ENCODE data around the gene FIBP. TPM values are rescaled to one million over a fixed set of nuclear protein-coding genes. Genes with fewer than 3 reads are reported as not detected.
A peak's percentile ranks its signal among the peaks of the same experiment; 100 is the strongest.

FIBP gene
- total and polyA plus RNA-seq, 7 experiments from 2014 or later: 25.9 to 78.3 (median 50.0) TPM

DNA sequence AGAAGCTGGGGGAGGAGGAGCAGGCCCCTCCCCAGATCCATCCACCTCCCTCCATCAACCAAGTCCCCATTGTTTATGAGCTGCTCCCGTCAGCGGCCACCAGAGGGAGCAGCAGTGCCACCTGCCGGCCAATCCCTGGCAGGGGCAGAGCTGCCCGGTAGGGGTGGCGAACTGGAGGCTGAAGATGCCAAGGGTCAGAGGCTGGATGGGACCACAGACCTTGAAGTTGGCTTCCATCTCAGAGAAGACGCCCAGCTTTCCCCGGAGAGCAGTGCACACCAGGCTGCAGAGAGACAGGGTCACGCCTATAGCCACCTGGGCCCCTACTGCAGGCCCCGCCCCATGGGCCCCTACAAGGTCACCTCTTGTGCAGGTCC, 3.6 kb downstream of the FIBP start:
- peak overlapping the region in 3 of 10 donors; percentile 29 to 63 (median 58) for H3K4me3 Mint-ChIP-seq
- peak; percentile 68 to 87 (median 80) for DNase-seq
- Histone ChIP-seq H3K9me3 (ENCODE audit: control insufficient read depth in 2 of 3, low read length in 3 of 3) (no peaks in the 10 kb centered on the region), H3K27me3 (ENCODE audit: control insufficient read depth in 2 of 2, insufficient read depth in 2 of 2, low read length in 2 of 2) (no peaks in the 10 kb centered on the region), H3K36me3 (ENCODE audit: control insufficient read depth in 2 of 3, insufficient read depth in 3 of 3, low read length in 3 of 3) (peaks cover 0 to 27% (median 0%) of the 10 kb centered on the region in 3 experiments), H3K27ac (ENCODE audit: low read depth, low read length) (peak overlapping the region; percentile 9), H3K4me3 (ENCODE audit: low read length) (no peak overlapping the region), H3K4me1 (ENCODE audit: control insufficient read depth in 2 of 2, insufficient read depth in 2 of 2, low read length in 2 of 2) (peaks cover 33 to 35% of the 10 kb centered on the region in 2 donors)
- POLR2A ChIA-PET: interaction anchor here (0.6 to 12.3 kb wide), 14 partner anchors 11 to 231 kb away, joined by 3 to 316 read pairs (median 4); partner anchors contain the start of genes BANF1, C11orf68, CFL1 and EIF1AD
- H3K9me3 Mint-ChIP-seq: peaks cover 0 to 3% (median 0%) of the 10 kb centered on the region in 11 donors
- CTCF ChIA-PET: interaction anchor here (0.6 to 9.0 kb wide), 32 partner anchors 10 to 272 kb away, joined by 3 to 159 read pairs (median 4); partner anchors contain the start of genes AP5B1, CFL1, KAT5 and MUS81
- ATAC-seq: peak; percentile 74
- peaks cover 0 to 11% (median 3%) of the 10 kb centered on the region in 5 donors for H3K36me3 Mint-ChIP-seq
- peak overlapping the region in 8 of 9 donors; percentile 70 to 93 (median 80) for H3K27ac Mint-ChIP-seq
- intact Hi-C loops (cut with micrococcal nuclease): loop anchor here (1.0 kb wide), 6 partner anchors 11 to 173 kb away; partner anchors contain the start of gene MUS81 (in 2 of the 2)
- peaks cover 29 to 65% (median 41%) of the 10 kb centered on the region in 7 donors for H3K4me1 Mint-ChIP-seq
- H3K27me3 Mint-ChIP-seq: no peaks in the 10 kb centered on the region

DNA sequence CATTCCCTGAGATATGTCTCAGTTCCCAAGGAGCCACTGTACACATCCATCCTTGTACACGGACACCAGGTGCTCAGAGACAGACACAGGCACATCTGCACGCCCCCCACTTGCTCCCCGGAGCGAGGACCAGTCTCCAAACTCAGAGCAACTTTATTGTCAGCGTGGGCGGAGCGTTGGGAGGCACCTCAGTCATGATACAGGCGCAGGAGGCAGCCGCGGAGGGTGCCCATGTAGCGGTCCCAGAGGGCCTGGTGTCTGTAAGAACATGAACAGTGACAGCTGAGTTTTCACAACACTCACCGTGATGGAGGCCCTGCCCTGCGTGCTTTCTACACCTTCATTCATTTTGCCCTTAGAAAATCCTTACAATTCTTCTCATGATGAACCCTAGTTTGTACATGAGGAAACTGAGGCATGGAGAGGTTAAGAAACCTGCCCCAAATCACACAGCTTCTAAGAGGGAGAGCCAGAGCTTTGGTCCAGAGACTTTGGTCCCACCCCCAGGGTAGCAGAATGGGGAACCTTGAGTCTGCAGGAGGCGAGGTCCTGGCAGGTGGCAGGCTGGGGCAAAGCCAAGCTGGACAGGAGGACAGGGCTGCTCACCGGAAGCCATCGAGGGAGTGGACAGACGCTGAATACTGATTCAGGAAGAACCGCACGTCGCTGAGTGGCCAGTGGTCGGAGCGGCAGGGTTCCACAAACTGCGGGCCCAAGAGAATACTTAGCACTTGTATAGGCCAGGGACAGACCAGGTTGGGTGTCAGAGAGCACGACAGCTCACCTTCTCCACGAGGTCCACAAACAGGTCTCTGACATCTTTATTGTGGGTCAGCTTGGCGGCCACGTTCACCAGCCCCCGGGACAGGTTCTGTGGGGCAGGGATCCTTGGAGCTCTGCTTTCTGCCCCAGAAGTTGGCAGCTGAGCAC, 4.2 kb downstream of the FIBP start:
- H3K36me3 Mint-ChIP-seq: peaks cover 0 to 11% (median 3%) of the 10 kb centered on the region in 5 donors
- H3K4me3 Mint-ChIP-seq: peak overlapping the region in 1 of 10 donors; percentile 29
- H3K4me1 Mint-ChIP-seq: peaks cover 26 to 65% (median 40%) of the 10 kb centered on the region in 7 donors

DNA sequence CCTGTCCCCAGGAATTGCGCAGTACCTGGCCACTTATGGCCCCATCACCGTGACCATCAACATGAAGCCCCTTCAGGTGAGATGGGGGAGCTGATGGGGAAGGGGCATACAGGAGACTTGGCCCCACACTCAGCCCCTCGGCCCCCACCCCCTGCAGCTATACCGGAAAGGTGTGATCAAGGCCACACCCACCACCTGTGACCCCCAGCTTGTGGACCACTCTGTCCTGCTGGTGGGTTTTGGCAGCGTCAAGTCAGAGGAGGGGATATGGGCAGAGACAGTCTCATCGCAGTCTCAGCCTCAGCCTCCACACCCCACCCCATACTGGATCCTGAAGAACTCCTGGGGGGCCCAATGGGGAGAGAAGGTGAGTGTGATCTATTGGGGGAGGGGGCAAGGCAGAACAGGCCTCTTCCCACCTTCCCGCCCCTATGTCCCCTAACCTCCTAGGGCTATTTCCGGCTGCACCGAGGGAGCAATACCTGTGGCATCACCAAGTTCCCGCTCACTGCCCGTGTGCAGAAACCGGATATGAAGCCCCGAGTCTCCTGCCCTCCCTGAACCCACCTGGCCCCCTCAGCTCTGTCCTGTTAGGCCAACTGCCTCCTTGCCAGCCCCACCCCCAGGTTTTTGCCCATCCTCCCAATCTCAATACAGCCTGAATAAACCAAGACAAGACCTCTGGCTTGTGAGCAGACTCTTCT, 5.1 kb downstream of the FIBP start:
- intact Hi-C loops (cut with micrococcal nuclease): no loop called here
- CTCF ChIA-PET: interaction anchor here (0.8 to 9.0 kb wide), 13 partner anchors 12 to 270 kb away, joined by 3 to 159 read pairs (median 7); partner anchors contain the start of genes AP5B1, CFL1, MUS81 and SNX32
- peak in 1 of 9 donors; percentile 7 for DNase-seq
- peaks cover 0 to 1% (median 0%) of the 10 kb centered on the region in 11 donors for H3K9me3 Mint-ChIP-seq
- peaks cover 0 to 10% (median 3%) of the 10 kb centered on the region in 5 donors for H3K36me3 Mint-ChIP-seq
- no peak overlapping the region for H3K4me3 Mint-ChIP-seq
- no peak overlapping the region for H3K27ac ChIP-seq (ENCODE audit: low read depth, low read length)
- H3K36me3 ChIP-seq (ENCODE audit: control insufficient read depth in 2 of 3, insufficient read depth in 3 of 3, low read length in 3 of 3): peaks cover 0 to 27% (median 0%) of the 10 kb centered on the region in 3 experiments
- H3K27ac Mint-ChIP-seq: peak overlapping the region in 3 of 9 donors; percentile 14 to 93 (median 68)
- no peaks in the 10 kb centered on the region for H3K27me3 ChIP-seq (ENCODE audit: control insufficient read depth in 2 of 2, insufficient read depth in 2 of 2, low read length in 2 of 2)
- peaks cover 38 to 40% of the 10 kb centered on the region in 2 donors for H3K4me1 ChIP-seq (ENCODE audit: control insufficient read depth in 2 of 2, insufficient read depth in 2 of 2, low read length in 2 of 2)
- POLR2A ChIA-PET: interaction anchor here (12.3 kb wide), 1 partner anchor 20 kb away, joined by 316 read pairs; the partner anchor contains the start of genes CFL1 and MUS81
- peaks cover 20 to 64% (median 38%) of the 10 kb centered on the region in 7 donors for H3K4me1 Mint-ChIP-seq
- no peaks in the 10 kb centered on the region for H3K9me3 ChIP-seq (ENCODE audit: control insufficient read depth in 2 of 3, low read length in 3 of 3)
- no peaks in the 10 kb centered on the region for H3K27me3 Mint-ChIP-seq
- no peak for ATAC-seq
- no peak overlapping the region for H3K4me3 ChIP-seq (ENCODE audit: low read length)

More for the DNA sequence above, 4.2 kb downstream of the FIBP start:
- Histone ChIP-seq H3K4me1 (ENCODE audit: control insufficient read depth in 2 of 2, insufficient read depth in 2 of 2, low read length in 2 of 2) (peaks cover 35 to 36% of the 10 kb centered on the region in 2 donors), H3K9me3 (ENCODE audit: control insufficient read depth in 2 of 3, low read length in 3 of 3) (no peaks in the 10 kb centered on the region), H3K27ac (ENCODE audit: low read depth, low read length) (peak overlapping the region; percentile 14), H3K36me3 (ENCODE audit: control insufficient read depth in 2 of 3, insufficient read depth in 3 of 3, low read length in 3 of 3) (peaks cover 0 to 27% (median 0%) of the 10 kb centered on the region in 3 experiments), H3K4me3 (ENCODE audit: low read length) (no peak overlapping the region), H3K27me3 (ENCODE audit: control insufficient read depth in 2 of 2, insufficient read depth in 2 of 2, low read length in 2 of 2) (no peaks in the 10 kb centered on the region)
- peak in 1 of 9 donors; percentile 11 for DNase-seq
- H3K27ac Mint-ChIP-seq: peak overlapping the region in 8 of 9 donors; percentile 70 to 93 (median 80)
- H3K9me3 Mint-ChIP-seq: peaks cover 0 to 3% (median 0%) of the 10 kb centered on the region in 11 donors
- intact Hi-C loops (cut with micrococcal nuclease): loop anchor here (1.0 kb wide), 6 partner anchors 11 to 173 kb away; partner anchors contain the start of gene MUS81 (in 2 of the 2)
- CTCF ChIA-PET: interaction anchor here (0.6 to 9.0 kb wide), 30 partner anchors 10 to 271 kb away, joined by 3 to 159 read pairs (median 5); partner anchors contain the start of genes AP5B1, CFL1, KAT5 and MUS81
- POLR2A ChIA-PET: interaction anchor here (0.8 to 12.3 kb wide), 10 partner anchors 10 to 231 kb away, joined by 3 to 316 read pairs (median 6); partner anchors contain the start of genes C11orf68, CFL1, KAT5 and MUS81
- no peak for ATAC-seq
- H3K27me3 Mint-ChIP-seq: no peaks in the 10 kb centered on the region

DNA sequence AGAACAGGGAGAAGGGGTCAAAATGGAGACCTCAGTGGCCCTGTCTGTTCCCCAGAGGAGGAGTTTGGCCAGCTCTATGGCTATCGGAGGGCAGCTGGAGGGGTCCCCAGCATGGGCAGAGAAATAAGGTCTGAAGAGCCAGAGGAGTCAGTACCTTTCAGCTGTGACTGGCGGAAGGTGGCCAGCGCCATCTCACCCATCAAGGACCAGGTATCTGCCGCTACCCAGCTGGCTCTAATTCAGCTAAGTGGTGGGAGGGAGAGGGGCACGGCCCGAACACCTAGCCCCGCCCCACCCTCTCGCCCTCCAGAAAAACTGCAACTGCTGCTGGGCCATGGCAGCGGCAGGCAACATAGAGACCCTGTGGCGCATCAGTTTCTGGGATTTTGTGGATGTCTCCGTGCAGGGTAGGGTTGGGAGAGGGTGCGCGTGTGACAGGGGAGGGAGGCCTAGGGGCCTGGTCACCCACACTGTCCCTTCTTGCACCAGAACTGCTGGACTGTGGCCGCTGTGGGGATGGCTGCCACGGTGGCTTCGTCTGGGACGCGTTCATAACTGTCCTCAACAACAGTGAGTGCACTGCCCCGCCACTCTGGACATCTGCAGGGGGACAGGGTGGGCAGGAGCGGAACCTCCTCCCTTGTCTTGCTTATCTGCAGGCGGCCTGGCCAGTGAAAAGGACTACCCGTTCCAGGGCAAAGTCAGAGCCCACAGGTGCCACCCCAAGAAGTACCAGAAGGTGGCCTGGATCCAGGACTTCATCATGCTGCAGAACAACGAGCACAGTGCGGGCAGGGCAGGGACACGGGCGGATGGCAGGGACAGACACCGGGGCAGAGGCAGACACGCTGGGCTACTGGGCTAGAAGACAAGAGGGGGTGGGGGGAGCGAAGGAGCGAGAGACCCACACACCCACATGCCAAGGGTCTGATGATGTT, 5.9 kb downstream of the FIBP start:
- Histone ChIP-seq H3K4me1 (ENCODE audit: control insufficient read depth in 2 of 2, insufficient read depth in 2 of 2, low read length in 2 of 2) (peaks cover 31 to 34% of the 10 kb centered on the region in 2 donors), H3K27ac (ENCODE audit: low read depth, low read length) (no peak overlapping the region), H3K9me3 (ENCODE audit: control insufficient read depth in 2 of 3, low read length in 3 of 3) (no peaks in the 10 kb centered on the region), H3K27me3 (ENCODE audit: control insufficient read depth in 2 of 2, insufficient read depth in 2 of 2, low read length in 2 of 2) (no peaks in the 10 kb centered on the region), H3K36me3 (ENCODE audit: control insufficient read depth in 2 of 3, insufficient read depth in 3 of 3, low read length in 3 of 3) (peaks cover 0 to 27% (median 0%) of the 10 kb centered on the region in 3 experiments), H3K4me3 (ENCODE audit: low read length) (no peak overlapping the region)
- H3K9me3 Mint-ChIP-seq: peaks cover 0 to 1% (median 0%) of the 10 kb centered on the region in 11 donors
- H3K36me3 Mint-ChIP-seq: peaks cover 0 to 9% (median 3%) of the 10 kb centered on the region in 5 donors
- peaks cover 20 to 64% (median 36%) of the 10 kb centered on the region in 7 donors for H3K4me1 Mint-ChIP-seq
- H3K27me3 Mint-ChIP-seq: no peaks in the 10 kb centered on the region
- CTCF ChIA-PET: interaction anchor here (0.5 to 3.6 kb wide), 8 partner anchors 8 to 179 kb away, joined by 3 to 38 read pairs (median 4); partner anchors contain the start of genes CCDC85B, MUS81 and SNX32
- DNase-seq (peak in 1 of 9 donors; percentile 7), ATAC-seq (no peak)
- intact Hi-C loops (cut with micrococcal nuclease): no loop called here
- H3K4me3 Mint-ChIP-seq: peak overlapping the region in 1 of 10 donors; percentile 66
- POLR2A ChIA-PET: interaction anchor here (0.8 to 5.4 kb wide), 4 partner anchors 8 to 79 kb away, joined by 3 to 73 read pairs (median 27); partner anchors contain the start of genes CCDC85B, CFL1, FIBP and MUS81
- peak overlapping the region in 6 of 9 donors; percentile 14 to 72 (median 46) for H3K27ac Mint-ChIP-seq

DNA sequence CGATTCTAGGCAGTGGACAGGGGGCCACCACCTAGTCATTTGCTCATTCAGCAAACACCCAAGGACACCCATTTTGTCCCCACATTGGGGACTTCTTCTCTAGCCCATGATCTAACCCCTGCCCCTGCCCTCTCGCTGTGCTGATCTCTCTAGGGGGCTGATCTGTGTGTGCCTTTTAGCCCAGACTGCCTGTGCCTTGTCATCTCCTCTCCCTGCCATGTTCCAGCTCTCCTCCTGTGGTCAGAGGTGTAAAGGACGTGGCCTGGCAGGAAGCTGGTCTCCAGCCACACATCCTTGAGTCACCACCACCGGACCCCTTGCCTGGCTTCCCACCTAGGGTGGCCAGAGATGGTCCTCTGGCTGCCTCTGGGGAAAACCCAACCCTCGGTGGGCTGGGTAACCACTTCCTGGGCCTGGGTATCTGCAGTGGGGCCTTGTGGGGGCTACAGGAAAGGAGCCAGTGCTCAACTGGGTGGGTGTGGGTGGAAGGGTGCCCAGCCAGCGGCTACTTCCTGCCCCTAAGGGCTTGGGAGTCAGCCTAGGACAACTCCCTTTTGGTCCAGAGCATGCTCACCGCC, 7.3 kb downstream of the FIBP start:
- Histone ChIP-seq H3K27me3 (ENCODE audit: control insufficient read depth in 2 of 2, insufficient read depth in 2 of 2, low read length in 2 of 2) (no peaks in the 10 kb centered on the region), H3K9me3 (ENCODE audit: control insufficient read depth in 2 of 3, low read length in 3 of 3) (no peaks in the 10 kb centered on the region), H3K4me3 (ENCODE audit: low read length) (no peak overlapping the region), H3K4me1 (ENCODE audit: control insufficient read depth in 2 of 2, insufficient read depth in 2 of 2, low read length in 2 of 2) (peaks cover 31 to 34% of the 10 kb centered on the region in 2 donors), H3K36me3 (ENCODE audit: control insufficient read depth in 2 of 3, insufficient read depth in 3 of 3, low read length in 3 of 3) (peaks cover 0 to 27% (median 0%) of the 10 kb centered on the region in 3 experiments), H3K27ac (ENCODE audit: low read depth, low read length) (peak overlapping the region; percentile 39)
- Mint-ChIP-seq H3K27me3 (no peaks in the 10 kb centered on the region), H3K4me1 (peaks cover 12 to 56% (median 29%) of the 10 kb centered on the region in 7 donors), H3K36me3 (peaks cover 0 to 9% (median 3%) of the 10 kb centered on the region in 5 donors), H3K9me3 (no peaks in the 10 kb centered on the region), H3K27ac (peak overlapping the region in 6 of 9 donors; percentile 80 to 92 (median 84)), H3K4me3 (peak overlapping the region in 6 of 10 donors; percentile 21 to 80 (median 58))
- DNase-seq: no peak
- ChIA-PET CTCF (interaction anchor here (1.0 to 2.5 kb wide), 3 partner anchors 10 to 21 kb away, joined by 3 to 9 read pairs (median 6); partner anchors contain the start of genes CCDC85B and MUS81), POLR2A (interaction anchor here (0.6 to 5.4 kb wide), 6 partner anchors 9 to 374 kb away, joined by 3 to 73 read pairs (median 4); partner anchors contain the start of genes CCDC85B, CFL1, FIBP and MUS81)
- ATAC-seq: no peak
- intact Hi-C loops (cut with micrococcal nuclease): no loop called here
